UCSD-AML1 (cell line): ENCODE measurements around the gene SEC24B.
A peak's percentile ranks its signal among the peaks of the same experiment; 100 is the strongest.
"Not testable (repeated sequence)": the region's sequence is repeated elsewhere in the genome, so short reads cannot be mapped to it uniquely, and the experiment has no call there.

Experiments
- DNase-seq: peaks from one replicate; lab custom pipeline; 2025; ENCODE audit not compliant: unreplicated experiment; lab: John Stamatoyannopoulos, UW

SEC24B gene

GRCh38 chr4:109574931-109575804 lies 141.6 kb downstream of the SEC24B start:
- no peak for DNase-seq

- peak; percentile 21 for DNase-seq
Observed at GRCh38 chr4:109576462-109576861, 142.8 kb downstream of the SEC24B start.

GRCh38 chr4:109578846-109579245 lies 145.2 kb downstream of the SEC24B start:
- no peak for DNase-seq

- not testable (repeated sequence) for DNase-seq
Observed at GRCh38 chr4:109579997-109580396, 146.4 kb downstream of the SEC24B start.

- DNase-seq: no peak
Observed at GRCh38 chr4:109588176-109588575, 154.6 kb downstream of the SEC24B start.

- DNase-seq: no peak
Observed at GRCh38 chr4:109589119-109589518, 155.5 kb downstream of the SEC24B start.

- no peak for DNase-seq
Observed at GRCh38 chr4:109589605-109590004, 156.0 kb downstream of the SEC24B start.
